SK-N-SH (cell line): Measurements from ENCODE around the gene SLC34A3. TPM values are rescaled to one million over a fixed set of nuclear protein-coding genes. Genes with fewer than 3 reads are reported as not detected.
A peak's percentile ranks its signal among the peaks of the same experiment; 100 is the strongest.
"Not testable (repeated sequence)": the region's sequence is repeated elsewhere in the genome, so short reads cannot be mapped to it uniquely, and the experiment has no call there.

Experiments used
- CTCF ChIA-PET: fragments of 300-600, 350-600 bp; formaldehyde crosslinking; extraction: SDS; loops from one replicate; lab custom pipeline; 2021; lab: Yijun Ruan, JAX
- POLR2A ChIA-PET: fragments of 350-600 bp; sonication (Branson Sonifier 250); formaldehyde crosslinking; extraction: SDS; loops from one replicate; lab custom pipeline; 2020; ENCODE audit warnings: antibody characterized with exemption, inconsistent platforms; lab: Yijun Ruan, JAX
- DNase-seq: peaks from one replicate; pipeline ENCODE4 v3.0.0; 2012
- H2AFZ ChIP-seq: fragments of 200-600 bp; sonication (generic); 2 replicates; pipeline ENCODE4 v1.8.1; 2016; ENCODE audit warnings: antibody characterized with exemption, mild to moderate bottlenecking, low read depth
- H3F3A ChIP-seq: fragments of 200-600 bp; sonication (generic); replicated peaks from 2 replicates; pipeline ENCODE3; 2016; ENCODE audit warnings: antibody characterized with exemption, mild to moderate bottlenecking; ENCODE audit not compliant: insufficient read depth
- H3K27ac ChIP-seq, 2 experiments: fragments of 200-500 bp in 1 of 2; fragments of 200-600 bp in 1 of 2; sonication (Bioruptor generic) in 1 of 2; sonication (generic), shearing (Covaris generic) in 1 of 2; 2 replicates each; pipeline versions ENCODE4 v1.5.1 to v1.6.1; 2014 to 2016; ENCODE audit warnings: low read depth in 2 of 2, inconsistent platforms in 1 of 2, low read length in 1 of 2, mild to moderate bottlenecking in 1 of 2, mixed read lengths in 1 of 2
- H3K27me3 ChIP-seq: fragments of 200-600 bp; sonication (generic), shearing (Covaris generic); 2 replicates; pipeline ENCODE4 v1.6.1; 2016; ENCODE audit warnings: mixed run types; ENCODE audit not compliant: insufficient read depth
- H3K36me3 ChIP-seq, 2 experiments: fragments of 200-500 bp in 1 of 2; fragments of 200-600 bp in 1 of 2; sonication (Bioruptor generic) in 1 of 2; sonication (generic) in 1 of 2; replicated peaks in 1 of 2; 2 replicates each; pipeline versions ENCODE3 to v1.5.1; 2014 to 2016; ENCODE audit warnings: low read length in 1 of 2, mild to moderate bottlenecking in 1 of 2; ENCODE audit not compliant: insufficient read depth in 2 of 2, control insufficient read depth in 1 of 2
- H3K4me1 ChIP-seq, 2 experiments: fragments of 200-500 bp in 1 of 2; fragments of 200-600 bp in 1 of 2; sonication (Bioruptor generic) in 1 of 2; sonication (generic), shearing (Covaris generic) in 1 of 2; 2 replicates each; pipeline versions ENCODE4 v1.5.1 to v1.6.1; 2014 to 2016; ENCODE audit warnings: low read depth in 1 of 2, low read length in 1 of 2, mixed run types in 1 of 2; ENCODE audit not compliant: insufficient read depth in 2 of 2, control insufficient read depth in 1 of 2
- H3K4me2 ChIP-seq: fragments of 200-600 bp; sonication (generic), shearing (Covaris generic); 2 replicates; pipeline ENCODE4 v1.6.1; 2017; ENCODE audit warnings: mixed run types
- H3K4me3 ChIP-seq, 2 experiments: fragments of 200-500 bp in 1 of 2; fragments of 200-600 bp in 1 of 2; sonication (Bioruptor generic) in 1 of 2; sonication (generic), shearing (Covaris generic) in 1 of 2; 2 replicates each; pipeline versions ENCODE4 v1.5.1 to v1.8.1; 2014 to 2016; ENCODE audit warnings: low read depth in 2 of 2, inconsistent platforms in 1 of 2, low read length in 1 of 2, mild to moderate bottlenecking in 1 of 2, mixed read lengths in 1 of 2, moderate library complexity in 1 of 2
- H3K79me2 ChIP-seq: fragments of 200-600 bp; sonication (generic); 2 replicates; pipeline ENCODE4 v1.8.1; 2017; ENCODE audit warnings: mild to moderate bottlenecking; ENCODE audit not compliant: insufficient read depth
- H3K9ac ChIP-seq: fragments of 200-600 bp; sonication (generic); 2 replicates; pipeline ENCODE4 v1.6.1; 2017; ENCODE audit warnings: mixed run types
- H3K9me2 ChIP-seq: fragments of 200-600 bp; sonication (generic); 2 replicates; pipeline ENCODE4 v1.6.1; 2017; ENCODE audit warnings: mixed run types
- H3K9me3 ChIP-seq: fragments of 200-600 bp; sonication (generic); 2 replicates; pipeline ENCODE4 v1.6.1; 2017; ENCODE audit warnings: mixed run types, mild to moderate bottlenecking, moderate library complexity
- H4K20me1 ChIP-seq: fragments of 200-600 bp; sonication (generic); 2 replicates; pipeline ENCODE4 v1.6.1; 2017; ENCODE audit warnings: mild to moderate bottlenecking, mixed run types; ENCODE audit not compliant: insufficient read depth
- EZH2phosphoT487 ChIP-seq: fragments of 200-600 bp; sonication (generic); IDR thresholded peaks from 2 replicates; pipeline ENCODE4 v1.6.1; 2017; ENCODE audit warnings: low read depth, mixed run types, mild to moderate bottlenecking, antibody characterized with exemption, moderate library complexity, borderline replicate concordance
- FOXJ3 ChIP-seq: sonication (generic); formaldehyde crosslinking; IDR thresholded peaks from 2 replicates; pipeline ENCODE4 v1.5.1; 2020; ENCODE audit warnings: mild to moderate bottlenecking, missing genetic modification reagents
- JUND ChIP-seq: IDR thresholded peaks from 2 replicates; pipeline ENCODE4 v1.4.0; 2012
- POLR2AphosphoS5 ChIP-seq: IDR thresholded peaks from 2 replicates; pipeline ENCODE4 v1.6.1; 2012; ENCODE audit warnings: low read depth, low read length
- RAD21 ChIP-seq: IDR thresholded peaks from 2 replicates; pipeline ENCODE4 v1.6.1; 2012; ENCODE audit warnings: mild to moderate bottlenecking, low read length
- SIN3A ChIP-seq: IDR thresholded peaks from 2 replicates; pipeline ENCODE4 v1.6.1; 2012; ENCODE audit warnings: low read depth, mild to moderate bottlenecking, low read length, moderate library complexity, borderline replicate concordance
- TAF1 ChIP-seq: IDR thresholded peaks from 2 replicates; pipeline ENCODE4 v1.6.1; 2012; ENCODE audit warnings: low read depth, mild to moderate bottlenecking, low read length, moderate library complexity, borderline replicate concordance
- WGBS: methylation state at CpG from one replicate; pipeline ENCODE4 v1.1.6; 2017; ENCODE audit warnings: low lambda C conversion rate; 5-methylcytosine and 5-hydroxymethylcytosine counted together
- polyA plus RNA-seq, 3 experiments: library from polyadenylated mRNA; depleted of rRNA; stranded (reverse); fragments of >200 nt; gene quantifications; 2 replicates each; pipeline ENCODE4 v1.2.3, GENCODE V29; 2012

Gene SLC34A3
- polyA plus RNA-seq, 1 of the 3 experiments (the other 2 are of a cell fraction), result not detected

DNA sequence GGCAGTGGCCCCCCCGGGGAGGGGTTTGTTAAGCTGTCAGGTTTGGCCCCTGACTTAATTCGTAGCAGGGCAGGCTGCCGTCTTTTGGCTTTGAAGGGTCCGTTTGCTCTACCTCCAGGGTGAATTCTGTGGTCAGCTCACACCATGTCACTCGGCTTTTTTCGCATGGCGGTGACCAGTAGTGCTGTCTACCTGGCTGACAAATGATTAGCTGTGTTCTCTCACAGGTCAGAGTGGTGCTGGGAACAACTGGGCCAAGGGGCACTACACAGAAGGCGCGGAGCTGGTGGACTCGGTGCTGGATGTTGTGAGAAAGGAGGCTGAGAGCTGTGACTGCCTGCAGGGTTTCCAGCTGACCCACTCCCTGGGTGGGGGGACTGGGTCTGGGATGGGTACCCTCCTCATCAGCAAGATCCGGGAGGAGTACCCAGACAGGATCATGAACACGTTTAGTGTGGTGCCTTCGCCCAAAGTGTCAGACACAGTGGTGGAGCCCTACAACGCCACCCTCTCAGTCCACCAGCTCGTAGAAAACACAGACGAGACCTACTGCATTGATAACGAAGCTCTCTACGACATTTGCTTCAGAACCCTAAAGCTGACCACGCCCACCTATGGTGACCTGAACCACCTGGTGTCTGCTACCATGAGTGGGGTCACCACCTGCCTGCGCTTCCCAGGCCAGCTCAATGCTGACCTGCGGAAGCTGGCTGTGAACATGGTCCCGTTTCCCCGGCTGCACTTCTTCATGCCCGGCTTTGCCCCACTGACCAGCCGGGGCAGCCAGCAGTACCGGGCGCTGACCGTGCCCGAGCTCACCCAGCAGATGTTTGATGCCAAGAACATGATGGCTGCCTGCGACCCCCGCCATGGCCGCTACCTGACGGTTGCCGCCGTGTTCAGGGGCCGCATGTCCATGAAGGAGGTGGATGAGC is 11.8 kb downstream of the SLC34A3 start:
- 69% methylated on average over 16 of the region's 36 CpGs for WGBS
- CTCF ChIA-PET, result interaction anchor here (1.1 to 2.0 kb wide), 4 partner anchors 12 to 213 kb away, joined by 3 to 10 read pairs (median 3); partner anchors contain the start of genes ANAPC2, NELFB and SSNA1

DNA sequence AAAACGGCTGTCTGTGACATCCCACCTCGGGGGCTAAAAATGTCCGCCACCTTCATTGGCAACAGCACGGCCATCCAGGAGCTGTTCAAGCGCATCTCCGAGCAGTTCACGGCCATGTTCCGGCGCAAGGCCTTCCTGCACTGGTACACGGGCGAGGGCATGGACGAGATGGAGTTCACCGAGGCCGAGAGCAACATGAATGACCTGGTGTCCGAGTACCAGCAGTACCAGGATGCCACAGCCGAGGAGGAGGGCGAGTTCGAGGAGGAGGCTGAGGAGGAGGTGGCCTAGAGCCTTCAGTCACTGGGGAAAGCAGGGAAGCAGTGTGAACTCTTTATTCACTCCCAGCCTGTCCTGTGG is 12.5 kb downstream of the SLC34A3 start:
- POLR2A ChIA-PET, result interaction anchor here (1.0 to 6.4 kb wide), 2 partner anchors 13 to 20 kb away, joined by 3 to 83 read pairs; partner anchors contain the start of gene NELFB
- H3K4me2 ChIP-seq, H3K27ac ChIP-seq, DNase-seq, H3K9ac ChIP-seq, H3K9me3 ChIP-seq, H3K4me3 ChIP-seq, H2AFZ ChIP-seq, H3K9me2 ChIP-seq, H3K27me3 ChIP-seq: not testable (repeated sequence)
- Histone ChIP-seq H3K4me1 (peaks cover 17 to 24% of the 10 kb centered on the region in 2 experiments; a peak in 2 of 4 replicates), H3K36me3 (peaks cover 13 to 20% of the 10 kb centered on the region in 2 experiments), H4K20me1 (peaks cover 29% of the 10 kb centered on the region), H3F3A (peaks cover 16% of the 10 kb centered on the region), H3K79me2 (peaks cover 44% of the 10 kb centered on the region)
- CTCF ChIA-PET, result interaction anchor here (1.1 to 2.0 kb wide), 3 partner anchors 11 to 214 kb away, joined by 3 to 10 read pairs (median 4); partner anchors contain the start of gene NELFB
- 96% methylated on average over 13 of the region's 18 CpGs for WGBS

More for the DNA sequence above, 11.8 kb downstream of the SLC34A3 start:
- POLR2A ChIA-PET, result interaction anchor here (0.6 to 6.4 kb wide), 4 partner anchors 13 to 292 kb away, joined by 3 to 83 read pairs (median 3); partner anchors contain the start of gene NELFB
- Histone ChIP-seq H3K9ac (peak overlapping the region; percentile 88), H2AFZ (no peak overlapping the region), H3K9me3 (no peaks in the 10 kb centered on the region), H3K4me1 (peaks cover 17 to 28% of the 10 kb centered on the region in 2 experiments; a peak in 2 of 4 replicates), H3F3A (peaks cover 16% of the 10 kb centered on the region), H3K27ac (peak overlapping the region in 1 of 2 experiments; percentile 59; a peak in 1 of 4 replicates), H3K27me3 (no peaks in the 10 kb centered on the region), H3K36me3 (peaks cover 13 to 20% of the 10 kb centered on the region in 2 experiments), H3K4me3 (peak overlapping the region; percentile 84 to 87), H4K20me1 (peaks cover 29% of the 10 kb centered on the region), H3K4me2 (peak overlapping the region; percentile 98), H3K79me2 (peaks cover 51% of the 10 kb centered on the region), H3K9me2 (no peaks in the 10 kb centered on the region)
- no peak for DNase-seq
- no peak for TF ChIP-seq FOXJ3 (CRISPR knock-in tag)
- TF ChIP-seq POLR2AphosphoS5, result 0 out of 2 replicates have a peak, but pooled peaks have one; percentile 6

DNA sequence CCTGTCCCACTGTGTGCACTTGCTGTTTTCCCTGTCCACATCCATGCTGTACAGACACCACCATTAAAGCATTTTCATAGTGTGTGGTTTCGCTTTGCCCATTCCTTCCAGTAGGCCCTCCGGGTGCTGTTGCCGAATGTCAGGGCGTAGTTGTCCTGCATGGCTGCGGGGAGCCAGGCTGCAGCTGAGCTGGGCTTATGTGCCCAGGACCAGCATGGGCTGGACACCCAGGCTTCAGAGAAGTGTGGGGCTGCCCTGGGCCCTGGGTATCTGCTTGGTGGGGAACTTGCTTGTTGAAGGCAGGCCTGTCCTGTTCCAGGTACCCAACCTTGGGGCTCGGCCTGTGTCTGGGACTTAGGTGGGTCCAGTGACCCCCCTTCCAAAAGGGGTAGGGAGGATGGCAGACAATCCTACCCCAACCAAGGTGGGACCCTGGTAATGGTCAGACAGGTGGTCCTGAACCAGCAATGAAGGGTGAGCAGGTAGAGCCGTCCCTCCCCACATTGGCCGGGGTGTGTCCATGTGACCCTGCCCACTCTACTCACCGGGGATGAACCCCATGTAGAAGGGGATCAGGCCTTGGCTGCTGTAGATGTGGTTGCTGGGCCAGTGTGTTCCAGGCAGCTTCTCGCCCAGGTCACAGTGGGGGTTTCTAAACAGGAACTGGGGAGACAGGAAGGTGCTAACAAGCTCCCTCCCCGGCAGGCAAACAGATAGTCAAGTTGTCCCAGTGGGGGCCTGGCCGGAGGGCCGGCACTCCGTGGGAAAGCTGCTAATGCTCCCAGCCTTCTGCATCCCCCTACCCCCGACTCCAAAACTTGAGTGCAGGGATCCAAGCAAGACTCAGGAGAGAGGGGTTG is 13.2 kb downstream of the SLC34A3 start:
- peaks cover 38% of the 10 kb centered on the region for H3K79me2 ChIP-seq
- peaks cover 16% of the 10 kb centered on the region for H3F3A ChIP-seq
- ChIA-PET CTCF (interaction anchor here (1.0 to 8.2 kb wide), 6 partner anchors 7 to 214 kb away, joined by 3 to 38 read pairs (median 5); partner anchors contain the start of gene NELFB), POLR2A (interaction anchor here (6.4 kb wide), 1 partner anchor 12 kb away, joined by 83 read pairs; the partner anchor contains the start of gene NELFB)
- H3K4me1 ChIP-seq, result peaks cover 11 to 18% of the 10 kb centered on the region in 2 experiments; a peak in 2 of 4 replicates
- peak; percentile 5; the same call in 1 of the 2 replicates for TF ChIP-seq JUND
- TF ChIP-seq RAD21, result no peak
- no peak for TF ChIP-seq SIN3A
- peak; percentile 60 for TF ChIP-seq POLR2AphosphoS5
- TF ChIP-seq TAF1, result peak; percentile 9; the same call in 1 of the 2 replicates
- no peak for TF ChIP-seq EZH2phosphoT487
- H3K27ac ChIP-seq, result no peak overlapping the region; a peak in 1 of 4 replicates
- 87% methylated on average over 13 of the region's 15 CpGs for WGBS
- peaks cover 29% of the 10 kb centered on the region for H4K20me1 ChIP-seq
- no peak overlapping the region for H3K4me2 ChIP-seq
- H2AFZ ChIP-seq, result no peak overlapping the region
- no peaks in the 10 kb centered on the region for H3K9me2 ChIP-seq
- H3K27me3 ChIP-seq, result no peaks in the 10 kb centered on the region
- peaks cover 13 to 20% of the 10 kb centered on the region in 2 experiments for H3K36me3 ChIP-seq
- no peak for DNase-seq
- H3K4me3 ChIP-seq, result no peak overlapping the region
- no peak overlapping the region for H3K9ac ChIP-seq
- no peaks in the 10 kb centered on the region for H3K9me3 ChIP-seq
